ENCODE results near the gene DECR2. TPM values are rescaled to one million over a fixed set of nuclear protein-coding genes. Genes with fewer than 3 reads are reported as not detected.

DECR2 gene
- total and polyA plus RNA-seq, 2 of the 13 experiments (the other 11 are each of a cell fraction or from before 2014, with no cell fraction given): 36.3 to 44.6 TPM

DNA sequence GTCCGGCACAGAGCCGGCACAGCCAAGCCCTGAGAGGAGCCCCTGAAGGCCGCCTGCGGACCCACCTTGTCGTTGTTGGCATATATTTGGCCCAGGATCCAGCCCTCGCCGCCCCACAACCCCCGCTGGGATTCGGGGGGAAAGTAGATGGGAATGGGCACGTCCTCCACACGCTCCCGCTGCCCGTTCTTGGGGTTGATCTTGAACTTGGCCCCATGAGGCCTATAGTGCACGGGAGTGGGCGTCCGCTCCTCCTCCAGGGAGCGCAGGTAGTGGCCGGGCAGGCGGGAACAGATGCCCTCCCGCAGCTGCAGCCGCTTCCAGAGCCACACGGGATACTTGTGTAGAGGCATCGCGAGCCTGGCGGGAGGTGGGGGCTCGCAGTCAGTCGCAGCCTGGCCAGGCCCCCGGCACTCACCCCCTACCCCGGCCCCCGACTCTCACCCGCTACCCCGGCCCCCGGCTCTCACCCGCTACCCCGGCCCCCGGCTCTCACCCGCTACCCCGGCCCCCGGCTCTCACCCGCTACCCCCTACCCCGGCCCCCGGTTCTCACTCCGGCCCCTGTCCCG is 31.7 kb upstream of the DECR2 start (continued):
- TF ChIP-seq GMEB2 (CRISPR knock-in tag; IDR thresholded peaks at IDR 0.05; ENCODE audit: low read depth) (no peak), NFKBIZ (CRISPR knock-in tag; IDR thresholded peaks at IDR 0.05) (no peak), ZNF44 (CRISPR knock-in tag; IDR thresholded peaks at IDR 0.05) (no peak), ZNF800 (CRISPR knock-in tag; IDR thresholded peaks at IDR 0.05) (no peak), ZNF562 (CRISPR knock-in tag; IDR thresholded peaks at IDR 0.05; ENCODE audit: borderline replicate concordance) (no peak), ARHGAP35 (CRISPR knock-in tag; IDR thresholded peaks at IDR 0.05; ENCODE audit: borderline replicate concordance) (no peak), HMG20B (CRISPR knock-in tag; conservative IDR thresholded peaks at IDR 0.05) (no peak), ZBTB43 (CRISPR knock-in tag; conservative IDR thresholded peaks at IDR 0.05) (no peak), ZBED4 (CRISPR knock-in tag; IDR thresholded peaks at IDR 0.05; ENCODE audit: borderline replicate concordance) (no peak), ZMYM3 (CRISPR knock-in tag; IDR thresholded peaks at IDR 0.05) (no peak), RNF2 (conservative IDR thresholded peaks at IDR 0.05; ENCODE audit: low read depth) (no peak), ZNF557 (CRISPR knock-in tag; IDR thresholded peaks at IDR 0.05) (no peak), AHDC1 (CRISPR knock-in tag; IDR thresholded peaks at IDR 0.05; ENCODE audit: borderline replicate concordance) (no peak), ZNF431 (CRISPR knock-in tag; IDR thresholded peaks at IDR 0.05; ENCODE audit: borderline replicate concordance, low read depth) (no peak), ZIK1 (CRISPR knock-in tag; IDR thresholded peaks at IDR 0.05; ENCODE audit: borderline replicate concordance, low read depth) (no peak)

All from HepG2 (cell line).